Frontal cortex (tissue), 4 donors: ENCODE data around the gene FIGNL2. TPM values are rescaled to one million over a fixed set of nuclear protein-coding genes. Genes with fewer than 3 reads are reported as not detected.
"Not testable (repeated sequence)": the region's sequence is repeated elsewhere in the genome, so short reads cannot be mapped to it uniquely, and the experiment has no call there.

Experiments
- DNase-seq, 2 donors: peaks; one replicate each; pipeline ENCODE4 v3.0.0; 2012; ENCODE audit warnings: low spot score in 2 of 2
- FAIRE-seq: peaks from 2 replicates; lab custom pipeline; 2012; peaks lifted over from hg19 to GRCh38; lab: Jason Lieb, UNC
- total RNA-seq: library from RNA; depleted of rRNA; stranded (reverse); fragments of >200 nt; gene quantifications from one replicate; pipeline ENCODE4 v1.2.3, GENCODE V29; 2014
- donor health status: control.
- donor health status: control.
- donor health status: control.

Gene FIGNL2
- total RNA-seq = 0.82 TPM

- DNase-seq (no peak), FAIRE-seq (no peak)
Measured at GRCh38 chr12:51848326-51848727, at the start of gene FIGNL2. Gene FIGNL2 (minus strand): TSS chr12:51848718. CDS start chr12:51822413, 26,305 bp downstream.

- FAIRE-seq (no peak), DNase-seq (no peak)
Measured at GRCh38 chr12:51897181-51897580, 48.7 kb upstream of the FIGNL2 start.

GRCh38 chr12:51896236-51896635 lies 47.7 kb upstream of the FIGNL2 start:
- FAIRE-seq (no peak), DNase-seq (no peak)

GRCh38 chr12:51895378-51896135 lies 47.0 kb upstream of the FIGNL2 start:
- FAIRE-seq (no peak), DNase-seq (no peak)

GRCh38 chr12:51893786-51894185 lies 45.3 kb upstream of the FIGNL2 start:
- FAIRE-seq (no peak), DNase-seq (no peak)

GRCh38 chr12:51891843-51892242 lies 43.3 kb upstream of the FIGNL2 start:
- FAIRE-seq = no peak
- DNase-seq = no peak

- DNase-seq (no peak), FAIRE-seq (no peak)
Measured at GRCh38 chr12:51890511-51891171, 42.1 kb upstream of the FIGNL2 start.

GRCh38 chr12:51890133-51890464 lies 41.6 kb upstream of the FIGNL2 start:
- no peak for DNase-seq
- no peak for FAIRE-seq

GRCh38 chr12:51889216-51890132 lies 41.0 kb upstream of the FIGNL2 start:
- no peak for FAIRE-seq
- DNase-seq = no peak

GRCh38 chr12:51888316-51889215 lies 40.0 kb upstream of the FIGNL2 start:
- DNase-seq = no peak
- no peak for FAIRE-seq

GRCh38 chr12:51887476-51888315 lies 39.2 kb upstream of the FIGNL2 start, which contains the start of gene ANKRD33:
Gene ANKRD33 (plus strand): TSS chr12:51888103. CDS start chr12:51888187, 84 bp downstream.
- FAIRE-seq = no peak
- no peak for DNase-seq

GRCh38 chr12:51886021-51886710 lies 37.6 kb upstream of the FIGNL2 start:
- FAIRE-seq (no peak), DNase-seq (peak in 1 of 2 donors; percentile 73)

- not testable (repeated sequence) for FAIRE-seq, DNase-seq
Measured at GRCh38 chr12:51885294-51886020, 36.9 kb upstream of the FIGNL2 start.

- FAIRE-seq = no peak
Measured at GRCh38 chr12:51884676-51885229, 36.2 kb upstream of the FIGNL2 start.

GRCh38 chr12:51883998-51884675 lies 35.6 kb upstream of the FIGNL2 start:
- FAIRE-seq (no peak), DNase-seq (no peak)

More at GRCh38 chr12:51884676-51885229, 36.2 kb upstream of the FIGNL2 start:
- DNase-seq = no peak

GRCh38 chr12:51883295-51883694 lies 34.8 kb upstream of the FIGNL2 start:
- DNase-seq = no peak
- FAIRE-seq = no peak
